HG03520 (cell line): ENCODE measurements around the gene OR10R2.

Experiments used
- ATAC-seq: cut with Tn5 transposase; IDR thresholded peaks from one replicate; pipeline ENCODE4 v1.9.1; 2021; ENCODE audit warnings: mild to moderate bottlenecking, moderate library complexity; ENCODE audit not compliant: unreplicated experiment

OR10R2 gene

GRCh38 chr1:158527190-158527815 lies 55.3 kb downstream of the OR10R2 start:
- no peak for ATAC-seq
